HG02759 (cell line): Measurements from ENCODE around the gene CBLB.

ENCODE experiments used
- ATAC-seq: cut with Tn5 transposase; IDR thresholded peaks from one replicate; pipeline ENCODE4 v1.9.1; 2021; ENCODE audit warnings: mild to moderate bottlenecking, moderate library complexity; ENCODE audit not compliant: unreplicated experiment

CBLB gene

GRCh38 chr3:105715372-105715771 is 153.4 kb downstream of the CBLB start:
- no peak for ATAC-seq

GRCh38 chr3:105714453-105714852 is 154.4 kb downstream of the CBLB start:
- no peak for ATAC-seq

GRCh38 chr3:105708980-105709379 is 159.8 kb downstream of the CBLB start:
- ATAC-seq, result no peak

GRCh38 chr3:105707009-105707408 is 161.8 kb downstream of the CBLB start:
- no peak for ATAC-seq

GRCh38 chr3:105704726-105705410 is 163.9 kb downstream of the CBLB start:
- no peak for ATAC-seq

GRCh38 chr3:105700575-105700974 is 168.2 kb downstream of the CBLB start:
- no peak for ATAC-seq

- no peak for ATAC-seq
Measured at GRCh38 chr3:105691633-105692032, 177.2 kb downstream of the CBLB start.

GRCh38 chr3:105691053-105691452 is 177.8 kb downstream of the CBLB start:
- no peak for ATAC-seq

- no peak for ATAC-seq
Measured at GRCh38 chr3:105688821-105689220, 180.0 kb downstream of the CBLB start.

GRCh38 chr3:105686278-105686897 is 182.4 kb downstream of the CBLB start:
- ATAC-seq, result no peak

- no peak for ATAC-seq
Measured at GRCh38 chr3:105679951-105680350, 188.9 kb downstream of the CBLB start.

GRCh38 chr3:105678017-105678416 is 190.8 kb downstream of the CBLB start:
- no peak for ATAC-seq

GRCh38 chr3:105676621-105677300 is 192.1 kb downstream of the CBLB start:
- ATAC-seq, result no peak

GRCh38 chr3:105674437-105675065 is 194.3 kb downstream of the CBLB start:
- ATAC-seq, result no peak

GRCh38 chr3:105672996-105673395 is 195.8 kb downstream of the CBLB start:
- ATAC-seq, result no peak

GRCh38 chr3:105662306-105662705 is 206.5 kb downstream of the CBLB start:
- ATAC-seq, result no peak

- ATAC-seq, result no peak
Measured at GRCh38 chr3:105661461-105661860, 207.4 kb downstream of the CBLB start.

GRCh38 chr3:105656651-105657504 is 211.9 kb downstream of the CBLB start:
- ATAC-seq, result no peak

GRCh38 chr3:105653868-105654267 is 214.9 kb downstream of the CBLB start:
- ATAC-seq, result no peak

- no peak for ATAC-seq
Measured at GRCh38 chr3:105653166-105653565, 215.6 kb downstream of the CBLB start.

GRCh38 chr3:105649480-105649879 is 219.3 kb downstream of the CBLB start:
- no peak for ATAC-seq
